GM12801 (cell line): ENCODE data around the gene KLHL29.

Source experiments
- CTCF ChIP-seq: IDR thresholded peaks from one replicate; pipeline ENCODE4 v1.5.1; 2011; ENCODE audit warnings: control low read depth; ENCODE audit not compliant: insufficient read length; ENCODE audit errors: extremely low read depth

KLHL29 gene

GRCh38 chr2:23491591-23492336 is 106.8 kb downstream of the KLHL29 start:
- no peak for TF ChIP-seq CTCF

- TF ChIP-seq CTCF = no peak
Measured at GRCh38 chr2:23492337-23492675, 107.3 kb downstream of the KLHL29 start.

GRCh38 chr2:23492921-23493320 is 107.9 kb downstream of the KLHL29 start:
- no peak for TF ChIP-seq CTCF

GRCh38 chr2:23493846-23494245 is 108.9 kb downstream of the KLHL29 start:
- no peak for TF ChIP-seq CTCF

GRCh38 chr2:23494286-23494685 is 109.3 kb downstream of the KLHL29 start:
- TF ChIP-seq CTCF = no peak

- TF ChIP-seq CTCF = no peak
Measured at GRCh38 chr2:23495661-23496114, 110.7 kb downstream of the KLHL29 start.

- TF ChIP-seq CTCF = no peak
Measured at GRCh38 chr2:23496456-23496855, 111.5 kb downstream of the KLHL29 start.
